ENCODE results near the gene SLC6A6.
"Not testable (repeated sequence)": the region's sequence is repeated elsewhere in the genome, so short reads cannot be mapped to it uniquely, and the experiment has no call there.

The SLC6A6 gene

DNA sequence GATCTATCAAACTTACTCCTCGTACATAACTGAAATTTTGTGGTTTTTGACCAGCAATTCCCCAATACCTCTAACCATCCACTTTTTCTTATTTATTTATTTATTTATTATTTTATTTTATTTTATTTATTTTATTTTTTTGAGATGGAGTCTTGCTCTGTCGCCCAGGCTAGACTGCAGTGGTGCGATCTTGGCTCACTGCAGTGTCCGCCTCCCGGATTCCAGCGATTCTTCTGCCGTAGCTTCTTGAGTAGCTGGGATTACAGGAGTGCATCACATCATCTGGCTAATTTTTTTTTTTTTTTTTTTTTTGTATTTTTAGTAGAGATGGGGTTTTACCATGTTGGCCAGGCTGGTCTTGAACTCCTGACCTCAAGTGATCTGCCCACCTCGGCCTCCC lies 35.3 kb downstream of the SLC6A6 start:
- not testable (repeated sequence) for DNase-seq

DNA sequence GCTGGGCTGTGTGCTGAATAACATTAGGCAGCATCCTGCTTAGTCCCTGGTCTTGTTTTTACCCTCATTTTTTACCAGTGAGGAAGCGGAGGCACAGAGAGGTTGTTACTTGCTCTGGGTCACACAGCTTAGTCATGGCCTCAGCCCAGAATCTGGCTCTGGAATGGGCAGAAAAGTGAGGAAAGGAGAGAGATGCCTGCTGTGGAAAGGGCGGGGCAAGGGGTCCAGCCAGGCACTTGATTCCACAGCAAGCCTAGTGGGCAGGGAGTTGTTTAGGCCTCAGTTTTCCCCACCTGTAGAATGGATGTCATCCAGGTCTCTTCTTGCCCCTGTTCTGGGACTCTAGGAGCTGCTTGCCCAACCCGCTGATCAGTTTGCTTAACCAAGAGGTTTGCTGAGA lies 35.9 kb downstream of the SLC6A6 start:
- no peak for DNase-seq

DNA sequence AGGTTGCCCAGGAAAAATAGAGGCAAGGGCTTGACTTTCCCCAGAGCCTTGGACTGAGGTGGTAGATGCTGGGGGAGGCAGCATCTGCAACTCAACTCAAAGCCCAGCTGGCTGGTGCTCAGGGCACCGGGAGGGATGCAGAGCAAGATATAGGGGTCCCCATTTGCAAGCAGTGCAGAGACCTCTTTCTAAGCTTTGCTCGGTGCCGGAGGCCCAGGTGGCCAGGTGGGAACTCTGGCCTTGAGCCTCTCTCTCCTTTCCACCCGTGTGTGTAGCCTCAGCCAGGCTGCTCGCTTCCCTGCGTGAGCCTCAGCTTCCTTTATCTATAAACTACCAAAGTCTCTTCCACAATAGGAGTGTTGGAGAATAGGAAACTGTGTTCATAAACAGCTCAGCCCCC lies 36.5 kb downstream of the SLC6A6 start:
- no peak for DNase-seq

DNA sequence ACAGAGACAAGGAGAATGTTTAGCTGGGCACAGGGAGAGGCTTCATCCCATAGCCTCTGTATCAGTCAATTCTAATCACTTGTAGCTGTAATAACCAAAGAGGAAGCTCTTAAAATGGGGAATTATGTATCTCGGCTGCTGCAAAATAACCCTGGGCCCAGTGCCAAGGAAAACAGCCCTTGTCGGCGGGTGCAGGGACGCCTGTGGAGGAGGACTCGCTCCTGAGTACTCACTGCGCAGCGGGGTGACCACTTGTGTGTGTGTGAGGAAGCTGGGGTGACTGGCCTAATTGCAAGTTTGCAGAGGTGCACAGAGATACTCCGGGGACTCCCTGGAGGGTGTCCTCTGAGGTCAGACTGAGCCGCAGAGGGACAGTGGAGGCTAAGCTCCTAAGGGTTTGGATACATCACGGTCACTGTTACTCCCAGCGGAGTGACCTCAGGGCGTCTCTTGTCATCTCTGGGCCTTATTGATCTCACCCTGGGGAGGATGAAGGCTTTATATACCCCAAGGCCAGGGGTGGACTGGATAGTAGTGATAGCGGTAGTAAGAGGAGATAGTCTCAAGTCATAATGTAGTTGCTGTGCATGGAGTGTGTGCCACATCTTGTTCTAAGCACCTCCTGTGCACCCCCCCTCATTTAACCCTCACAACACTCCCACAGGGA lies 37.2 kb downstream of the SLC6A6 start:
- no peak for DNase-seq

DNA sequence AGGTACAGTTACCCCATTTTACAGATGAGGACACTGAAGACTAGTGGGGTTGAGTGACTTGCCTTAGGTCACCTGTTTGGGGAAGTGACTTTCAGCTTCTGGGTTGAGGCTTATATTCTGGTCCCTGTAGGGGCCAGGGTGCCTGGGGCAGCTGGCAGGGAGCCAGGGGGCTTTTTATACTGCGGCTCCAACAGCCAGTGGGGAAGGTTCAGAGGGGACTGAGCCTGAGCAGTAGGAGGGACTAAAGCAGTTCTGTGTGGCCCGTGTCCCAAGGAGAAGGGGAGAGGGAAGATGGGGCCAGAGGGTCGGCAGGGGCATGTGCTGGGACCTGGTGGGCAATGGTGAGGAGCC lies 37.7 kb downstream of the SLC6A6 start:
- no peak for DNase-seq

DNA sequence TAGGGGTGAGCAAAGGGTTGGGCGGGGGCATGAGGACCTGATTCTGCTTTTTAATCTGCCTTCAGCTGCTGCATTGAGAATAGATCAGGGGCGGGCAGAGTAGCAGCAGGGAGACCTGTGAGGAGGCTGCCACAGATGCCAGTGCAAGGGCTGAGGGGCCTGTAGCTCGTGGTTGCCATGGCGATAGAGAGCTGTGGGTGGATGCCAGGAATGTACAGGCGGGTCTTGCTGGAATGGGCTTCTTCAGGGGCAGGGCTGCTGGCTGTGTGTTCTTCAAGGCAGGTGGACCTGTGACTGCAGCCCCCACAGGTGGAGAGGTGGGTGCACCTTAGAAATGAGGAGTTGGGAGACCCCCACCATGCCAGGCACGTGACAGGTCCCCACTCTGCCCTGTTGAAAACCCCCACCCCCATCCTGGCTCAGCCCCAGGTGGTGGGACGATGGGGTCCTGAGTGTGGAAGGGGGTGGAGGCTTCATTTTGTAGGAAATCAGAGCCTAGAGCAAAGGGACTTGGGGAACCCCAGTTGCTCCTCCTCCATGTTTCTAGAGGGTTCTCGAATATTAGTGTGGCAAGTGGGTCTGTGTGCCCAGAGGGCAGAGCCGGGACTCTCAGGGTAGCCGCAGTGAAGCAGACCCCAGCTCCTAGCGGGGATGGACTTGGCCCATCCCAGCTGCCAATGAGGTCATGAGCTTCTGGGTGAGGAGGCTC lies 38.3 kb downstream of the SLC6A6 start:
- DNase-seq = no peak

DNA sequence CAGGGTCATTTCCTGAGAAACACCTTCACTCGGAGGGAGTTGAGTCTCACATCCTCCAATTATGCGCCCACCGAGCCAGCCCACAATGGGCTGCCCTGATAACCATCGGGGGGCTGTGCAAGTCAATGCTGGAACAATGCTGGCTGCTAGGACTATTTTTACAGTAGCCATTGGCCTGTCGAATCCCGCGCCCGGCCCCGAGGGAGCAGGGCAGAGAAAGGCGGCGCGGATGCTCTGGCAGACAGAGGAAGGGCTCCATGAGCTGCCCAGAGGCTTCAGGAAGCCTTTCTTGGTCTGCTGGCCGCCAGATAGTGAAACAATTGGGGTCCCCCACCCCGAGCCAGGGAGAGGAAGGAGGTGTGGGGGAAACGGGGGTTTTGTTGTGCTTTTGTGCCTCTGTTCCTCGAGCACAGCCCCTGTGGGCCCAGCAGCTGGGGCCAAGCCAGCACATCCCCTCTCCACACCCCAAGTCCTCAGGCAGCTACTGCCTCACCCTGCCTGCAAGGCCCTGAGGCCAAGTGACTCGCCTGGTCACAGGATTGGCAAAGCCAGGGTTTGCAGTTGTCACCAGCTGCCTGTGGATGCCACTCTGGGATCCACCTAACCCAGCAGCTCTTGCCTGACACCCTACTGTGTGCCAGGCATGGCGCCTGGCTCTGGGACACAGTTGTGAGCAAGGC lies 39.0 kb downstream of the SLC6A6 start:
- DNase-seq = no peak

DNA sequence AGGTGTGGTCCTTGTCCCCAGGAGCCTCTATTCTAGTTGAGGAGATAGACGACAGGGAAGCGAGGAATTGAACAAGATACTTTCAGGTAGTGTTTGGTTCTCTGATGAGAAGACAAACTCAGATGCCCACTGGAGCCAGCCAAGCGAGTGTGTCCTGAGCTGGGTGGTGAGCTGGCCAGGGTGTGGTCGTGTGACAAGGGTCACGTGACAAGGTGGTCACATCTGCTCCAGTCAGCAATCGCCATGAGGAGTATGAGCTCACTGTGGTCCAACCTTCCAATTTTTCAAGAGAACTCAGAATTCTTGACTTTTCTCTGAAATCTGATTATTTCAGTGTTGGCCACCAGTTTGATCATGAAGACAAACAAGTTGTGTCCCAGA lies 39.5 kb downstream of the SLC6A6 start:
- no peak for DNase-seq

DNA sequence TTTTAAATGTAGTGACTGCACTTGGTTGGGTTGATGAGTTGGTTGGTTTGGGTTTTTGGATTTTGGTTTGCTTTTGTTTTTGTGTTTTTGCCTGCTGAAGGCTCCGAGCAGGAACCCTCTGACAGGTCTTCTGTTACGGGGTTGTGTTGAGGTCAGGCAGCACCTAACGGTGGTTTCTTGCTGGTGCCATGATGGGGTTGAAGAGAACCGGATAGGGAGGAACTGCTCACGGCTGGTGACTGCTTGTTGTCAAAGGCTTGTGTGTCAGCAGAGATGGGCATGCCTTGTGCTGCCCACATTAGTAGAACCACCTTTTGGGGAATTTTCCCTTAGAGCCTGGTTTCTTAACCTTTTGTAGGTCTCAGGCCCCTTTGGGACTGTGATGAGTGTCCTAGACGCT lies 42.0 kb downstream of the SLC6A6 start:
- no peak for DNase-seq

DNA sequence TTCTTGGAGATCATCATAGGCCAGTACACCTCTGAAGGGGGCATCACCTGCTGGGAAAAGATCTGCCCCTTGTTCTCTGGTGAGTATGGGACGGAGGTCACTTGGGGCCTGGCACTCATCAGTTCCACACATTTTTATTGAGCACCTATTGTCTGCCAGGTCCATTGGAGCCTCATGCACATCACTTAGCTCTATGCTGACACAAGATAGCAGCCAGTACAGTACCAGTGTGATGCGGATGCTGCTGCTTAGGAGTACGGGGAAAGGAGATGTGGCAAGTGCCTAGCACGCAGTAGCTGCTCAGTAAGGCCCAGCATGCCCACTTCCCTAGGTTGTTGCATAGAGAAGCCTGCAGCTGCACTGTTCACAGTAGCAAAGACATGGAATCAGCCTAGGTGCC lies 43.4 kb downstream of the SLC6A6 start:
- no peak for DNase-seq

DNA sequence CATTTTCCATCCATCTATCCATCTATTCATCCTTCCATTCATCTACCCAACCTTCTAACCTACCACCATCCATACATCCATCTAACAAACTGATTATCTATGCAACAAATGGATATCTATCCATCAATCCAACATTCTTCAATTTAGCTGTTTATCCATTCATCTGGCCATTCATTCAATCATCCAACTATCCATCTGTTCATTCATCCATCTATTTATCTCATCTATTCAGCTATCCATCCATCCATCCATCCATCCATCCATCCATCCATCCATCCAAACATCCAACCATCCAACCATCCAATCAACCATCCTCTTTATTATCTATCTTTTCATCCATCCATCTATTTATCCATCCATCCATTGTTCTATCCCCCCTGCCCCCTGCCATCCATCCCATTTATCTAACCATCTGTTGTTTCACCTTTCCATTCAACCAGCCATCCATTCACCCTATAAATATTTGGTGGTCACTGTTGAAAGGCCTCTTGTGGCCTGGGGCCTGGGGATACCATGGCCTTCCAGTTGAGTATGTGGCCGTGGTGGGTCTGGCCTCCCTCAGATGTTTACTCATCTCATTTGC lies 44.7 kb downstream of the SLC6A6 start:
- DNase-seq = no peak

DNA sequence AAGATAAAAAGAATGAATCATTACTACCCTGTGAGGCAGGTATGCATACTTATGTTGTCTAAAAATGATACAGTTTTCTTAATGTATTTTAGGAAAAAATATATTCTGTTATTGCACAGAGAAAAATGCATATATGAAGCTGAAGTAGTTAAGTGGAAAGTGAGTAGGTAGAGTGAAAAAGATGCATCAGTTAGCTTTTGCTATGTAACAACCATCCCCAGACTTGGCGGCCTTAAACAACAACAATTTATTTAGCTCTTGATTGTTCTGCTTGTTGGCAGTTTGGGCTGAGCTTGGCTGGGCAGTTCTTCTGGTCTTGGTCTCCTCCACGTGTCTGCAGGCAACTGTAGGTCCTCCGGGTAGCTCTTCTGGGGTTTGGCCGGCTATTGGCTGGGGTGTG lies 45.7 kb downstream of the SLC6A6 start:
- no peak for DNase-seq

DNA sequence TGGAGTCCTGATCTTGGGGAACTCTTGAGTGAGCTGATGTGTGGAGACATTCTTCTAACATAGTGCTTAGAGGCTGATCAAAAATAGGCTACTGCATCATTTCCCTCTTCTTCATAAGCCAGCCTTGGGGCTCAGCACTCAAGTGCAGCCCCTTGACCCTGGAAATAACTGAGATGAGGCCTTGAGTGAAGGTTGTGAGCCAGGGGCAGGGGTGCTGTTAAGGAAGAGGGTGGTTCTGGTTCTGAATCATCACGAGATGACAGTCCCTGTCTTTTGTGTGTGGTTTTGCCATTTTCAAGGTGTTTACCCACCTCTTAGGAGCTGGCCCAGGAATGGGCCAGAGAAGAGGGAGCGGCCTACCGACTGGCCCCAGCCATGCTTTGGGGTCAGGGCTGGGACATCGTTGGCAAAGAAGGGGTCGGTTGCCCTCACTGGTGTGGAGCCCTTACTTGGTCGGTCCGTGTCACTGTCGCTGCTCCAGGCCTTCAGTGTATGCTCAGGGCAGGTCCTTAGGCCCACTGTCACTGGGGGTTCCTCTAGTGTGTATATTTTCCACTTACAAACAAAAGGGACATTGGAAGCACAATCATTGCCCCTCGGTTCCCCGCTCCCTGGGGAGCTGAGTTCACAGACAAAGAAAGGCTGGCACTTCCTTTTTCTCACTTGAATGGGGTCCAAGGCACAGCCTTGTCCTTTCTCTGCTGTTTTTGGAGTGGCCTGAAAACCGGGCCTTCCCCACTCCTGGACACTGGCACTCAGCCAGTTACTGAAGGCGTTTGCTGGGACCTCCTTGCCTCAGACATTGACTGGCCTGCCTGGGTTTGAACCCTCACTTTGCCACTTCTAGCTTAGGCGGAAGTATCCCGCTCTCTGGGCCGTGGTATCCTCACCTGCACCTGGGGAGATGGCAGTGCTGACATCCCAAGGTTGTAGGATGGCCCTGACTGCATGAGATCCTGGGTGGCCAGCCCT lies 46.6 kb downstream of the SLC6A6 start:
- no peak for DNase-seq

DNA sequence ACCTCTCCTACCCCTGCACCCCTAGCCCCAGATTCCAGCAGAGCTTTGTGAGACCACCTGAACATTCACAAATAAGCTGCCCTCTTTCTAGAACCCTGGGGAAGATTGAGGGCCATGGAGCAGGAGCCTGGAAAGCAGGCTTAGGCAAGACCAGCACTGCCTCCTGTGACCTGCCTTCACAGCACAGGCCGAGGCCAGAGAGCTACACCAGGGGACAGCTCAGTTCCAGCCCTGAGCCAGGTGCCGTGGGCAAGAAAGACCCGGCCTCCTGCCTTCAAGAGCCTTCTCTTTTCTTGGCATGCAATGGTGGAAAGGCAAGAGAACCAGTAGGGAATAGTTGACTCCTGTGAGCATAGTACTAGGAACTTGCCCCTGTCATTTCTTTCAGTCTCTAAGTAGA lies 48.1 kb downstream of the SLC6A6 start:
- no peak for DNase-seq

DNA sequence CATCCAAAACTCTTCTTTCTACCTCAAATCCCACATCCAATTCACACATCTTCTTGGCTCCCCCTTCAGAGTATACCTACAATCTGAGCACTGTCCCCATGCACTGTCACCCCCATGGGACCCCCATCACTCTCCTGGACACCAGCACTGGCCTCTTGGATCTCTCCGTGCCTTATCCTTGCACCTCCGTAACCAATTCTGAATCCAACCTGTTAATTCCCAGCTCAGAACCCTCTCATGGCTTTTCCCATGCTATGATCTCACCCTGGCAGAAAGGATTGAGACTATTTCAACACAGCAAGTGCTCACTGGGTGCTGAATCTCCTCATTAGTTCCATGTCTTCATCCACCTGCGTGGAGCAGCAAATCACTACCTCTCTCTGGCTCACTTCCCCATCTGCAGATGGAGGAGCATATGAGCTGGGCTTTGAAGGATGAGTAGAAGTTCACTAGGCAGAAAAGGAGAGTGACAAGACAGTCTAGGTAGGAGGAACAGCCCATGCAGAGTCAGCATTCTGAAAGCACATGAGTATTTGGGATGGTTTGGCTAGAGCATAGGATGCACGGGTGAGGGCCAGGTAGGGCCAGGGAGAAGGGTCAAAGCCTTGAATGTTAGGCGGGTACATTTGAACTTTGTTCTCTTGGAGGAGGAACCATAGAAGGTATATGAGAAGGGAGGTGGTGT lies 48.7 kb downstream of the SLC6A6 start:
- DNase-seq = no peak

DNA sequence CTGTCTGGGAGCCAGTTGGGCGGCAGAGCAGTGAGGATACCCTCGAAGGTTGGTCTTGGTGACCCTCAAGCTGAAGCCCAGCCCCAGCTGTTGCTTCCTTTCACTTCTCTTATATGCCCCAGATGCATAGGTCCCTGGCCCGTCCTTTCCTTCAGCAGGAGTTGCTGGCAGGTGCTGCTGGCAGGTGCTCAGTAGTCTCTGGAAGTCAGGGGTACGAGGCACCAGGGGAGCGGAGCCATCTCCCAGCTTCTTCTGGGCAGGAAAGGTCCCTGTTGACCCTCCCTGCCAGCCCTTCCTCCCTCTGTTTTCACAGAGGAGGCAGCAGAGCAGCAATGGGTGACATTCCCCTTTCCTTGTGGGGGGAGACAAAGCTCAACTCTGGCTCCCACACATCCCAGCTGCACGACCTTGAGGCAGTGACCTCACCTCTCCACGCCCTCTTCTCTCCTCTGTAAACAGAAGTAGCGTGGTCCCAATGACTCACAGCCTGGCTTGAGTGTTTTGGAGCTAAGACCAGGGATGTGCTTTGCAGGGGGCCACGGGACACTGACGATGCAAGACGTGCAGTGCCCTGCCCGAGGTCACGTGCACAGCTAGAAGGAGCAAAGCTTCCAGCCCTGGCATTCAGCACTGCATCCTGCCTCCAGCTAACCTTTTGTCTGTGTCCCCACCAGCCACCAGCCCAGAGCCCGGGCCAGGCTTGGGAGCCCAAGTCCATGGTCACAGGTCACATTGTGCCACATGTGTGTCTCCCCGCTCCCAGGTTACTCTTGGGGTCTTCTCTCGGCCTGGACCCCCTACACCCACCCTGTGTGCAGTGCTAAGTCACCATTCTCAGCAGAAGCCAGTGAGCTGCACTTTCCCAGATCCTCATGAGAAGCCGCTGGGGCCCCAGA lies 49.7 kb downstream of the SLC6A6 start:
- no peak for DNase-seq

DNA sequence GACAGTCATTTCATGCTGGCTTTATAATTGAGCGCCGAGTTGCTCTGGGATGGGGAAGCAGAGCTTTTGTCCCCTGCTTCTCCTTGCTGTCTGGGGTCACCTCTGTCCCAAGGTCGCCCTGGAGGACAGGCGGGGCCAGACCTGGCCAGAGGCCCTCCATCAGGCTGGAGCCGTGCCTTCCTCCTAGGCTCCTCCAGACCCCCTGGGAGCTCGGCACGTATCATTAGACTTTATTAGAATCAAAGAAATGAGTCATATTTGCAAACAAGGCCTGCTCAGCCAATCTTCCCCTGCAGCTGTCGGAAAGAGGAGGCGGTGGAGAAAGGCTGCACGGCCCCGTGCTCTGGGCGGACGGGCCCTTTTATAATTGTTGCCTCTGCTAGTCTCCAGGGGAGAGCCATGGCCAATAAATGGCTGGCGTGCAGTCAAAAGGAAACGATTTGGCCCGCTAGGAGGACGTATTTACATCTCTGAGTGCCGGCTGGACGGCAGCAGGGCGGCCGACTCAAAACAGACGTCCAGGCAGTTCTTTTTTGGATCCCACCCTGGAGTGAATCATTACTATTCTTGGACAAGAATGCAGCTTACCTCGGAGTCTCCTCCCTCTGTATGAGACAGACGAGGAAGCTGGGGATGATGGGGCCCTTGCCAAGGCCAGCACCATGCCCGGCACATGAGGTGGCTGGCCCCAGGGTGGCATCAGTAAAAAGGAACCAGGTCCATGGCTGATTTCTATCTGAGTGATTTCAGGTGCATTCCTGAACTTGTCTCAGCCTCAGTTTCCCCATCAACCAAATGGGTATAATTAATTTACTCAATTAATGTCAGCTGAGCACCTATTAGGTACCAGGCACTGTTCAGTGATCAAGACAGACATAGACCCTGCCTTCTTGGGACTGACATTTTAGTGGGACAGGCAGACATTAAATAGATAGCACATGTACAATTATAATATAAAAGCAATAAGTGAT lies 50.6 kb downstream of the SLC6A6 start:
- DNase-seq = no peak

DNA sequence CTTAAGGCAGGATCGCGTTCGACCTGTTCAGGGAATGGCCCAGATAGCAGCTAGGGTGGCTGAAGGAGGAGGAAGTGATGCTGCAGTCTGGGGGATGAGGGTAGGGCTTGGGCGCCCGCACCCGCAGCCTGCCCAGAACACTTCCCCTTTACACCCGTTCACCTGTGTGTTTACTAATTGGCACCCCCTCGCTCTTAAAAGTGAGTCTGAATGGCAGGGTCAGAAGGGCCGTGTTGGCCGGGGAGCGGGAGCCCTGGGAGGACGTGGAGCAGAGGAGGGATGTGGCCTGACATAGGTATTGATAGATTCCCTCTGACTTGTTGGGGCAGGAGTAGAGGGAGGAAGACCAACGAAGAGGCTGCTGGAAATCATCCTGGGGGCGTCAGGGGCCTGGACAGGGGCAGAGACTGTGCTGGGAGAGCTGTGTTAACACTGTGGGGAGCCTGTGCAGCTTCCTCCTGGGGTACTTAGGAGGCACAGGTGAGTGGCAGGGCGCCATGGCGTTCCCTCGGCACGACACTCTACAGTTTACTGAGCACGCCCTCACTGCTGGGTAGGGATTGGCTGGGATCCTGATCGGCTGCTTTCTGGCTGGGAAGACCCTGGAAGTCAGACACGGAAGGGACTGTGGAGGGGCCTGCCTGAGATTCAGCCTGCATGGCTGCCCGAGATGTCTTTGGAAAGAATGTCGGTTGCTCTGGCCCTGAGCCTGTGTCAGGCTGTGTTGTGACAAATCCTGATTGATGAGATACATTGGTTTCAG lies 51.7 kb downstream of the SLC6A6 start:
- DNase-seq = no peak

DNA sequence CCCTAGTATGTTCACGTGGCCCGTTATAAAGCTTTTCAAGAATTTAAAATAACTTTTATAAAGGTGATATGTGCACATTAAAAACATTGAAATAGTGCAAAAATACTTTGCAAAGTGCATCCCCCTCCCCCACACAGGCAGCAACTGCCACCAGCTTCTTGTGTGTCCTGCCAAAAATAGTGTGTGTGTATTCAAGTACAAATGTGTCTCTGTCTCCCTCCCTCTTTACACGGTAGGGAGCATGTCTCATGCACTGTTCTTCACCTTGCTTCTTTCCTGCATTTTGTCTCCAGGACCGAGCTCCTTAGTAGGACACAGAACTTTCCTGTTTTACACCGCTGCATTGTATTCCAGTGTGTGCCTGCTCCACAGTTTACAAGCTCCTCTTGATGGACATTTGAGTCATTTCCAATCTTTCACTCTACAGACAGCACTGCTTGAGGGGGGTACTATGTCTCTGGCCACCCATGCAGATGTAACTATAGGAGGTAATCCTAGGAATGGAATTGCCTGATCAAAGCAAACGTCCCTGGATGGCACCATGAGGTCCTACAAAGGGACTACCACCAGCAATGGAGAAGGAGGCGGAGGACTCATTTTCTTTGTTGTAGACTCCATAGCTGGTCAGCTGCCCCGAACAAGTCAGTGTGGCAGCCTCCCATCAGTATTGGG lies 52.4 kb downstream of the SLC6A6 start:
- DNase-seq = no peak

Data from activated CD4-positive, alpha-beta T cell treated with anti-CD3 and anti-CD28 coated beads for 1 hour (primary cell).